ENCODE measurements around the gene AP2B1.

The AP2B1 gene

DNA sequence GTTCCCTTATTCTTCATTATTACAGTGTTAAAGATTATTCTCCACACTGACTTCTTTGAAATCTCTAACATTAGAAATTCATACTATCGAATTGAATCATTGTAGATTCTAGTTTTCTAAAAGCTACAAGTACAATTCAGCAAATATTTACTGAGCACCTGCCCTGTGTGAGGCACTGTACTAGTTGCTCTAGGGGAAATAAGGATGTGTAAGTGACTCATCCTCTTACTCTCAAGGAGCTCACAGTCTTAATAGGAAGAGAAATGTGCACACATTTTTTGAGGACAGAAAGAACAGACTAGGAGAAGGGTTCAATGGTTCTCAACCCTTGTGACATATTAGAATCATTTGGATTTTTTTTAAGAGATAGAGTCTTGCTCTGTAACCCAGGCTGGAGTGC lies 42.0 kb upstream of the AP2B1 start:
- no peak overlapping the region for H4K91ac ChIP-seq (ENCODE audit: low read length)
- H2BK5ac ChIP-seq (ENCODE audit: low read depth, low read length, poor library complexity, severe bottlenecking), result no peak overlapping the region
- no peak overlapping the region for H3K14ac ChIP-seq (ENCODE audit: low read length in 2 of 2)
- H2BK120ac ChIP-seq (ENCODE audit: low read depth, low read length), result no peak overlapping the region
- no peak overlapping the region for H2BK12ac ChIP-seq (ENCODE audit: low read length in 2 of 2)
- no peak overlapping the region for H3K4ac ChIP-seq (ENCODE audit: low read depth in 1 of 2, low read length in 2 of 2)
- no peaks in the 10 kb centered on the region for H3K4me1 ChIP-seq (ENCODE audit: control insufficient read depth, insufficient read depth, low read depth, low read length)
- no peak overlapping the region for H2BK15ac ChIP-seq (ENCODE audit: low read depth, poor library complexity, severe bottlenecking)
- no peak overlapping the region for H3K23ac ChIP-seq (ENCODE audit: low read length in 2 of 2)
- H3K18ac ChIP-seq (ENCODE audit: low read depth in 1 of 2, low read length in 2 of 2), result no peak overlapping the region
- H3K27ac ChIP-seq (ENCODE audit: low read length, poor library complexity, severe bottlenecking), result no peak overlapping the region
- H2AK5ac ChIP-seq (ENCODE audit: low read length, severe bottlenecking), result no peak overlapping the region
- no peak overlapping the region for H3K9ac ChIP-seq (ENCODE audit: low read length)
- no peak overlapping the region for H4K8ac ChIP-seq (ENCODE audit: low read length)
- no peaks in the 10 kb centered on the region for H3K9me3 ChIP-seq (ENCODE audit: control insufficient read depth, low read length)
- H3K4me3 ChIP-seq (ENCODE audit: insufficient read depth in 1 of 2, low read depth in 1 of 2, low read length in 2 of 2), result no peak overlapping the region
- peaks cover 19 to 34% of the 10 kb centered on the region in 2 experiments for H3K27me3 ChIP-seq (ENCODE audit: control insufficient read depth in 1 of 2, insufficient read depth in 1 of 2, low read length in 2 of 2)
- H3K79me1 ChIP-seq (replicated peaks; ENCODE audit: low read length, poor library complexity, severe bottlenecking), result no peaks in the 10 kb centered on the region
- no peaks in the 10 kb centered on the region for H3K36me3 ChIP-seq (ENCODE audit: control insufficient read depth in 1 of 2, insufficient read depth in 2 of 2, low read depth in 1 of 2, low read length in 2 of 2)
- no peak for DNase-seq
- no CpG with 5 or more reads among the region's 1 CpG for WGBS
- H3K4me2 ChIP-seq (ENCODE audit: low read length, poor library complexity, severe bottlenecking), result no peak overlapping the region
- no peak overlapping the region for H2AFZ ChIP-seq (ENCODE audit: low read depth, low read length)

DNA sequence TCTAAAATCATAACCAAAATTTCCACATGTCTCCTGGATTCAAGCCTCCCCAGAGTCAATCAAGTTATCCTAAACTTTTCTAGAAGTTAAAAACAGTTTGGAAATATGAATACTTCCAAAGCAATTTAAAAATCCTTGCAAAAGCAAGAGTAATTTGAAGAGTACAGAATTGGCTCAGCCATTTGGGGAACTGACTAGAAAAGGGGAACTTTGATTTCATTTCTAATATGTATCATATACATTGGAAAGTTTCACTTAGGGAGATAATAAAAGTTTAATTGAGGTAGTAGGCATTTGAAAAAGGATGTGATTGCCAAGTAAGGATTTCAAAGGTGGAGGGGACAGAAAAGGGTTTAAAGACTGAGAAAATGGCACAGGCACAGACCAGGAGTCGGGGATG lies 40.6 kb upstream of the AP2B1 start:
- Histone ChIP-seq H2BK5ac (ENCODE audit: low read depth, low read length, poor library complexity, severe bottlenecking) (no peak overlapping the region), H2BK12ac (ENCODE audit: low read length in 2 of 2) (no peak overlapping the region), H3K9me3 (ENCODE audit: control insufficient read depth, low read length) (no peaks in the 10 kb centered on the region), H2AK5ac (ENCODE audit: low read length, severe bottlenecking) (no peak overlapping the region), H3K23ac (ENCODE audit: low read length in 2 of 2) (no peak overlapping the region), H3K27me3 (ENCODE audit: control insufficient read depth in 1 of 2, insufficient read depth in 1 of 2, low read length in 2 of 2) (peaks cover 19 to 39% of the 10 kb centered on the region in 2 experiments), H3K79me1 (replicated peaks; ENCODE audit: low read length, poor library complexity, severe bottlenecking) (no peaks in the 10 kb centered on the region), H4K91ac (ENCODE audit: low read length) (no peak overlapping the region), H2AFZ (ENCODE audit: low read depth, low read length) (no peak overlapping the region), H4K8ac (ENCODE audit: low read length) (no peak overlapping the region), H2BK120ac (ENCODE audit: low read depth, low read length) (no peak overlapping the region), H3K4ac (ENCODE audit: low read depth in 1 of 2, low read length in 2 of 2) (no peak overlapping the region), H3K4me3 (ENCODE audit: insufficient read depth in 1 of 2, low read depth in 1 of 2, low read length in 2 of 2) (no peak overlapping the region), H3K27ac (ENCODE audit: low read length, poor library complexity, severe bottlenecking) (no peak overlapping the region), H3K4me1 (ENCODE audit: control insufficient read depth, insufficient read depth, low read depth, low read length) (no peaks in the 10 kb centered on the region), H3K4me2 (ENCODE audit: low read length, poor library complexity, severe bottlenecking) (no peak overlapping the region), H3K9ac (ENCODE audit: low read length) (no peak overlapping the region), H3K36me3 (ENCODE audit: control insufficient read depth in 1 of 2, insufficient read depth in 2 of 2, low read depth in 1 of 2, low read length in 2 of 2) (no peaks in the 10 kb centered on the region), H2BK15ac (ENCODE audit: low read depth, poor library complexity, severe bottlenecking) (no peak overlapping the region), H3K18ac (ENCODE audit: low read depth in 1 of 2, low read length in 2 of 2) (no peak overlapping the region), H3K14ac (ENCODE audit: low read length in 2 of 2) (no peak overlapping the region)
- 71% methylated on average over 1 of the region's 1 CpG for WGBS
- no peak for DNase-seq

DNA sequence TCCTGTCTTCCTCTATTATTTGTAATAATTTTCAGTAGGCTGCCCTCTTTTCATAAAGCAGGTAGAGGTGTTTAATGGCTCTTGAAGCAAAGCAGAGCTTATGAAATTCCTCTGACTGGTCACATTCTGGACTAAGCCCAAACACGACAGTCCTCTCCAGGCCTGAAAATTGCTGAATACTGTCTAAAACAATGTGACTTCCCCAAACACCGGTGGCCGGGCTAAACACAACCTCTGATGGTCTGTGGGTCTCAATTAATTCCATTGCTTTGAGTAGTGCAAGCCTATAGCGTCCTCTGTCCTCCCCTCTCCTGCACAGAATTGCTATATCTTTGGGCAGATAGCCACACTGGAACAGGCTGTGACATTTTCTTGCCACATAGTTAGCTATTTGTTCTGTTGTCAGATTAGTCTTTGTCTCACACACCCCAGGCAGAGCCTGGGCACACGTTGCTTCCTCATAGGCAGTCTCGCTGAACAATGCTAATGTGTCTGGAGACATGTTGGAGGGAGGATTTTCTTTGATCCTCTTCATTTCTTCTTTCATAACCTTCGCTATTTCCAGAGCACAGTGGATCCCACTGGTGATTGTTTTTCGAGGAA lies 38.8 kb upstream of the AP2B1 start:
- peaks cover 26 to 51% of the 10 kb centered on the region in 2 experiments for H3K27me3 ChIP-seq (ENCODE audit: control insufficient read depth in 1 of 2, insufficient read depth in 1 of 2, low read length in 2 of 2)
- H2AFZ ChIP-seq (ENCODE audit: low read depth, low read length), result no peak overlapping the region
- no peak overlapping the region for H4K91ac ChIP-seq (ENCODE audit: low read length)
- H3K18ac ChIP-seq (ENCODE audit: low read depth in 1 of 2, low read length in 2 of 2), result no peak overlapping the region
- no peak overlapping the region for H3K9ac ChIP-seq (ENCODE audit: low read length)
- H3K23ac ChIP-seq (ENCODE audit: low read length in 2 of 2), result no peak overlapping the region
- no peak overlapping the region for H2BK12ac ChIP-seq (ENCODE audit: low read length in 2 of 2)
- H2BK5ac ChIP-seq (ENCODE audit: low read depth, low read length, poor library complexity, severe bottlenecking), result no peak overlapping the region
- H3K27ac ChIP-seq (ENCODE audit: low read length, poor library complexity, severe bottlenecking), result no peak overlapping the region
- no peaks in the 10 kb centered on the region for H3K36me3 ChIP-seq (ENCODE audit: control insufficient read depth in 1 of 2, insufficient read depth in 2 of 2, low read depth in 1 of 2, low read length in 2 of 2)
- no peak for DNase-seq
- no peak overlapping the region for H2BK120ac ChIP-seq (ENCODE audit: low read depth, low read length)
- no peak overlapping the region for H2AK5ac ChIP-seq (ENCODE audit: low read length, severe bottlenecking)
- no peak overlapping the region for H3K14ac ChIP-seq (ENCODE audit: low read length in 2 of 2)
- no peak overlapping the region for H3K4me3 ChIP-seq (ENCODE audit: insufficient read depth in 1 of 2, low read depth in 1 of 2, low read length in 2 of 2)
- no peak overlapping the region for H2BK15ac ChIP-seq (ENCODE audit: low read depth, poor library complexity, severe bottlenecking)
- WGBS, result 59% methylated on average over 8 of the region's 8 CpGs
- no peaks in the 10 kb centered on the region for H3K4me1 ChIP-seq (ENCODE audit: control insufficient read depth, insufficient read depth, low read depth, low read length)
- no peaks in the 10 kb centered on the region for H3K9me3 ChIP-seq (ENCODE audit: control insufficient read depth, low read length)
- no peak overlapping the region for H4K8ac ChIP-seq (ENCODE audit: low read length)
- H3K4me2 ChIP-seq (ENCODE audit: low read length, poor library complexity, severe bottlenecking), result no peak overlapping the region
- no peak overlapping the region for H3K4ac ChIP-seq (ENCODE audit: low read depth in 1 of 2, low read length in 2 of 2)
- no peaks in the 10 kb centered on the region for H3K79me1 ChIP-seq (replicated peaks; ENCODE audit: low read length, poor library complexity, severe bottlenecking)

DNA sequence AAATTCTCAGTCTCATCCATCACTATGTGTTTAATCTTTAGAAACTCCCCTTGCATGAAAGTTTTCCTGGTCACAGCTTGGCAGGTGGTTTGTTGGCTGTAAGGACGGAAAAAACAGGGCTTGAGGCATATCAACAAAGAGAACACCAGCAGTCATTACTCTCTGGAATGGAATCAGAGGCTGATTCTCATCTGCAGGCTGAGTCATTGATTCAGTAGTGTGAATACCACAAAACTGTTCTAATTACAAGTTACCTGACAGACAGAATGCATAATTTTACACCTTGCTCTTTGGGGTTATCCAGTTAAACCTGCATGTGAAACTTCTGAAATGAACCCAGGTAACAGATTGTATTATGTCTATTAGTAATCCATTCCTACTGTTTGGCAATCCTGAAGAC lies 38.1 kb upstream of the AP2B1 start:
- WGBS, result 36% methylated on average over 1 of the region's 1 CpG
- no peak overlapping the region for H3K9ac ChIP-seq (ENCODE audit: low read length)

More for the DNA sequence above, 38.1 kb upstream of the AP2B1 start:
- Histone ChIP-seq H4K91ac (ENCODE audit: low read length) (no peak overlapping the region), H3K9me3 (ENCODE audit: control insufficient read depth, low read length) (no peaks in the 10 kb centered on the region), H2BK5ac (ENCODE audit: low read depth, low read length, poor library complexity, severe bottlenecking) (no peak overlapping the region), H3K27me3 (ENCODE audit: control insufficient read depth in 1 of 2, insufficient read depth in 1 of 2, low read length in 2 of 2) (peaks cover 31 to 54% of the 10 kb centered on the region in 2 experiments), H2BK120ac (ENCODE audit: low read depth, low read length) (no peak overlapping the region), H4K8ac (ENCODE audit: low read length) (no peak overlapping the region), H3K36me3 (ENCODE audit: control insufficient read depth in 1 of 2, insufficient read depth in 2 of 2, low read depth in 1 of 2, low read length in 2 of 2) (no peaks in the 10 kb centered on the region), H3K18ac (ENCODE audit: low read depth in 1 of 2, low read length in 2 of 2) (no peak overlapping the region), H3K4me3 (ENCODE audit: insufficient read depth in 1 of 2, low read depth in 1 of 2, low read length in 2 of 2) (no peak overlapping the region), H2AK5ac (ENCODE audit: low read length, severe bottlenecking) (no peak overlapping the region), H2AFZ (ENCODE audit: low read depth, low read length) (no peak overlapping the region), H3K79me1 (replicated peaks; ENCODE audit: low read length, poor library complexity, severe bottlenecking) (no peaks in the 10 kb centered on the region), H3K4me2 (ENCODE audit: low read length, poor library complexity, severe bottlenecking) (no peak overlapping the region), H3K14ac (ENCODE audit: low read length in 2 of 2) (no peak overlapping the region), H2BK12ac (ENCODE audit: low read length in 2 of 2) (no peak overlapping the region), H3K23ac (ENCODE audit: low read length in 2 of 2) (no peak overlapping the region), H3K4me1 (ENCODE audit: control insufficient read depth, insufficient read depth, low read depth, low read length) (no peaks in the 10 kb centered on the region), H2BK15ac (ENCODE audit: low read depth, poor library complexity, severe bottlenecking) (no peak overlapping the region), H3K4ac (ENCODE audit: low read depth in 1 of 2, low read length in 2 of 2) (no peak overlapping the region), H3K27ac (ENCODE audit: low read length, poor library complexity, severe bottlenecking) (no peak overlapping the region)
- no peak for DNase-seq
